GM12878 (cell line): ENCODE measurements around the gene MESD. TPM values are rescaled to one million over a fixed set of nuclear protein-coding genes. Genes with fewer than 3 reads are reported as not detected.

Experiments
- ATAC-seq: fragments of 200-7000 bp; cut with Tn5 transposase; 3 replicates; pipeline ENCODE4 v1.9.1; 2020; ENCODE audit warnings: mild to moderate bottlenecking, moderate library complexity
- BruUV-seq: library from RNA; stranded (reverse); fragments of 400-500 nt; replicated peaks from 2 replicates; lab custom pipeline; 2021; lab: Mats Ljungman, UMichigan
- CTCF ChIA-PET: fragments of 300-600 bp; sonication (Branson Sonifier 250); formaldehyde crosslinking; extraction: SDS; loops from one replicate; lab custom pipeline; 2021; ENCODE audit warnings: inconsistent platforms; lab: Yijun Ruan, JAX
- POLR2A ChIA-PET: fragments of 350-600 bp; formaldehyde crosslinking; extraction: SDS; loops from one replicate; lab custom pipeline; 2021; ENCODE audit warnings: inconsistent platforms; lab: Charles Lee
- RAD21 ChIA-PET: fragments of 300-600 bp; sonication (Branson Sonifier 250); formaldehyde crosslinking; loops from one replicate; lab custom pipeline; 2023; ENCODE audit warnings: antibody characterized with exemption; ENCODE audit not compliant: unreplicated experiment; lab: Charles Lee
- SMC1A ChIA-PET: fragments of 300-600 bp; sonication (Branson Sonifier 250); formaldehyde crosslinking; loops from one replicate; lab custom pipeline; 2023; ENCODE audit not compliant: unreplicated experiment, uncharacterized antibody; lab: Charles Lee
- DNase-seq: peaks from one replicate; pipeline ENCODE4 v3.0.0-alpha.2; 2011; ENCODE audit warnings: low read depth, low spot score
- FAIRE-seq: peaks from 3 replicates; lab custom pipeline; 2011; peaks lifted over from hg19 to GRCh38; lab: Jason Lieb, UNC
- H2AFZ ChIP-seq: 2 replicates; pipeline ENCODE4 v1.6.0; 2011; ENCODE audit warnings: low read depth, low read length, control low read depth; ENCODE audit not compliant: control insufficient read depth
- H3K27ac ChIP-seq: 2 replicates; pipeline ENCODE4 v1.5.1; 2011; ENCODE audit warnings: control low read depth; ENCODE audit not compliant: control insufficient read depth, insufficient read depth
- H3K27me3 ChIP-seq, 2 experiments: replicated peaks in 1 of 2; 2 replicates each; pipeline versions ENCODE4 v1.6.0 to v1.6.1; 2011; ENCODE audit warnings: low read length in 1 of 2; ENCODE audit not compliant: control insufficient read depth in 2 of 2, insufficient read depth in 2 of 2
- H3K36me3 ChIP-seq, 2 experiments: 2 replicates each; pipeline ENCODE4 v1.5.1; 2011; ENCODE audit warnings: low read length in 1 of 2; ENCODE audit not compliant: control insufficient read depth in 2 of 2, insufficient read depth in 2 of 2
- H3K4me1 ChIP-seq: 2 replicates; pipeline ENCODE4 v1.6.1; 2011; ENCODE audit warnings: mild to moderate bottlenecking, low read length, moderate library complexity, mixed read lengths; ENCODE audit not compliant: control insufficient read depth, insufficient read depth
- H3K4me2 ChIP-seq: 2 replicates; pipeline ENCODE4 v1.6.0; 2011; ENCODE audit warnings: control low read depth; ENCODE audit not compliant: control insufficient read depth, insufficient read depth
- H3K4me3 ChIP-seq: fragments of 200-600 bp; sonication (generic); 2 replicates; pipeline ENCODE4 v1.5.1; 2016
- H3K79me2 ChIP-seq: 2 replicates; pipeline ENCODE4 v1.6.0; 2011; ENCODE audit warnings: low read length; ENCODE audit not compliant: control insufficient read depth, insufficient read depth
- H3K9ac ChIP-seq: 2 replicates; pipeline ENCODE4 v1.8.0; 2011; ENCODE audit warnings: low read length, control low read depth, mixed read lengths; ENCODE audit not compliant: control insufficient read depth, insufficient read depth
- H3K9me3 ChIP-seq: replicated peaks from 3 replicates; pipeline ENCODE4 v1.5.1; 2011; ENCODE audit warnings: mild to moderate bottlenecking, low read length; ENCODE audit not compliant: control insufficient read depth, insufficient read depth
- H4K20me1 ChIP-seq: 2 replicates; pipeline ENCODE4 v1.6.0; 2011; ENCODE audit not compliant: control insufficient read depth, insufficient read depth
- CTCF ChIP-seq, 3 experiments: IDR thresholded peaks in 2 of 3; conservative IDR thresholded peaks in 1 of 3; 2 replicates each; pipeline ENCODE4 v1.5.1; 2011; ENCODE audit warnings: low read depth in 3 of 3, low read length in 3 of 3, mild to moderate bottlenecking in 3 of 3, control low read depth in 2 of 3, moderate library complexity in 2 of 3, inconsistent platforms in 1 of 3, mixed read lengths in 1 of 3; ENCODE audit not compliant: control insufficient read depth in 2 of 3, insufficient read depth in 1 of 3; ENCODE audit errors: extremely low read depth in 1 of 3
- E2F8 ChIP-seq: fragments of 450-650 bp; IDR thresholded peaks from 2 replicates; pipeline ENCODE4 v1.6.1; 2018; ENCODE audit warnings: mild to moderate bottlenecking, low read depth, moderate library complexity; ENCODE audit not compliant: partially characterized antibody
- MXI1 ChIP-seq: fragments of 150-350 bp; IDR thresholded peaks from 2 replicates; pipeline ENCODE4 v1.6.1; 2011; ENCODE audit warnings: low read depth, mild to moderate bottlenecking, inconsistent platforms, low read length, improper control_type of control experiment
- NR2F1 ChIP-seq: fragments of 450-650 bp; conservative IDR thresholded peaks from 2 replicates; pipeline ENCODE4 v1.6.1; 2017; ENCODE audit warnings: mild to moderate bottlenecking
- RB1 ChIP-seq: fragments of 450-650 bp; formaldehyde crosslinking; IDR thresholded peaks from 2 replicates; pipeline ENCODE4 v1.6.1; 2017; ENCODE audit warnings: mild to moderate bottlenecking, borderline replicate concordance
- RELA ChIP-seq: fragments of 450-650 bp; IDR thresholded peaks from 2 replicates; pipeline ENCODE4 v1.8.0; 2014; ENCODE audit warnings: borderline replicate concordance; ENCODE audit not compliant: partially characterized antibody
- RELB ChIP-seq: fragments of 450-650 bp; IDR thresholded peaks from 2 replicates; pipeline ENCODE4 v1.6.1; 2017; ENCODE audit warnings: low read depth, mild to moderate bottlenecking, moderate library complexity
- SIN3A ChIP-seq: IDR thresholded peaks from 2 replicates; pipeline ENCODE4 v1.6.1; 2012; ENCODE audit warnings: low read depth, low read length, improper control_type of control experiment
- SMARCA5 ChIP-seq: fragments of 450-650 bp; IDR thresholded peaks from 2 replicates; pipeline ENCODE4 v1.6.1; 2017; ENCODE audit warnings: mild to moderate bottlenecking
- SUPT20H ChIP-seq: IDR thresholded peaks from 2 replicates; pipeline ENCODE4 v1.6.1; 2011; ENCODE audit warnings: low read depth, mild to moderate bottlenecking, low read length, moderate library complexity, borderline replicate concordance; ENCODE audit not compliant: control insufficient read depth
- WRNIP1 ChIP-seq: IDR thresholded peaks from 2 replicates; pipeline ENCODE4 v1.6.1; 2011; ENCODE audit warnings: low read depth, low read length, improper control_type of control experiment, borderline replicate concordance
- ZNF24 ChIP-seq: fragments of 450-650 bp; IDR thresholded peaks from 2 replicates; pipeline ENCODE4 v1.6.1; 2017; ENCODE audit warnings: antibody characterized with exemption, mild to moderate bottlenecking
- WGBS: methylation state at CpG from one replicate; pipeline ENCODE4 v1.1.6; 2016; ENCODE audit warnings: low lambda C conversion rate; ENCODE audit not compliant: insufficient replicate concordance, insufficient coverage; ENCODE audit errors: missing lambda C conversion rate; 5-methylcytosine and 5-hydroxymethylcytosine counted together
- in situ Hi-C: fragments of 300-500 bp; cut with MboI; formaldehyde crosslinking; loops from 9 replicates; pipeline ENCODE4 v1.14.3; 2018; ENCODE audit warnings: mixed read lengths
- intact Hi-C: fragments of 100-400 bp; cut with micrococcal nuclease; formaldehyde crosslinking; loops from one replicate; pipeline ENCODE4 v1.14.2; 2022; ENCODE audit not compliant: unreplicated experiment
- polyA plus RNA-seq, 11 experiments: library from polyadenylated mRNA; depleted of rRNA in 4 of 11; unstranded in 6 of 11; stranded (reverse) in 5 of 11; fragments of >200 nt; fragmentation: Nextera tagmentation in 4 of 11; fragmentation: Illumina TruSeq in 1 of 11; extraction: Ambion mirVana in 4 of 11; extraction: Trizol in 1 of 11; gene quantifications; 1 replicate in 1 of 11; 2 replicates in 10 of 11; pipeline versions ENCODE4 v1.2.1 to v1.2.3, GENCODE V29; 2011 to 2016; ENCODE audit warnings: inconsistent platforms in 2 of 11, missing spikeins in 2 of 11, low read depth in 1 of 11
- total RNA-seq, 4 experiments: library from RNA; depleted of rRNA in 3 of 4; stranded (reverse); fragments of >200 nt in 3 of 4; fragmentation: Illumina TruSeq in 1 of 4; extraction: Trizol in 1 of 4; gene quantifications; 2 replicates each; pipeline versions ENCODE4 v1.2.1 to v1.2.3, GENCODE V29; 2013 to 2021

MESD gene
- total and polyA plus RNA-seq, 10 of the 15 experiments (the other 5 are each of a cell fraction or from before 2014, with no cell fraction given), result 10.2 to 39.8 (median 20.9) TPM

GRCh38 chr15:81025721-81026370 is 36.2 kb upstream of the MESD start:
- H4K20me1 ChIP-seq, result no peaks in the 10 kb centered on the region
- no peaks in the 10 kb centered on the region for H3K36me3 ChIP-seq
- no peak overlapping the region for H3K4me2 ChIP-seq
- no peak for TF ChIP-seq SIN3A
- no peak for TF ChIP-seq ZNF24
- TF ChIP-seq MXI1, result no peak
- no peak for TF ChIP-seq RB1
- no peak for TF ChIP-seq E2F8
- TF ChIP-seq NR2F1, result no peak
- TF ChIP-seq CTCF (IDR thresholded peaks at IDR 0.05 in 2 of 3, conservative IDR thresholded peaks at IDR 0.05 in 1 of 3; ENCODE audit: control insufficient read depth in 2 of 3, extremely low read depth in 1 of 3, insufficient read depth in 1 of 3, low read depth in 3 of 3, low read length in 3 of 3), result no peak
- TF ChIP-seq SMARCA5, result no peak
- no peak for TF ChIP-seq SUPT20H
- no peak for TF ChIP-seq WRNIP1
- no peak for TF ChIP-seq RELA
- TF ChIP-seq RELB, result no peak
- peaks cover 41% of the 10 kb centered on the region for H3K4me1 ChIP-seq
- BruUV-seq, result no TSS peak
- no peak overlapping the region for H3K4me3 ChIP-seq
- 96% methylated on average over 4 of the region's 4 CpGs for whole genome bisulfite sequencing
- no peaks in the 10 kb centered on the region for H3K27me3 ChIP-seq
- DNase-seq, result no peak
- H3K9me3 ChIP-seq, result peaks cover 5% of the 10 kb centered on the region
- ATAC-seq, result no peak
- no peak overlapping the region for H3K9ac ChIP-seq
- no peak overlapping the region for H2AFZ ChIP-seq
- H3K79me2 ChIP-seq, result no peaks in the 10 kb centered on the region
- CTCF ChIA-PET, result interaction anchor here (0.7 to 1.7 kb wide), 8 partner anchors 14 to 311 kb away, joined by 3 to 7 read pairs (median 4); partner anchors contain the start of gene TLNRD1
- in situ Hi-C loops (no loop called here), intact Hi-C loops (no loop called here)
- no peak for FAIRE-seq
- SMC1A ChIA-PET, result interaction anchor here (0.7 to 2.9 kb wide), 7 partner anchors 9 to 240 kb away, joined by 3 to 8 read pairs (median 3); partner anchors contain the start of gene TLNRD1
- RAD21 ChIA-PET, result interaction anchor here (1.1 to 1.9 kb wide), 4 partner anchors 9 to 271 kb away, joined by 3 to 7 read pairs (median 4); no protein-coding TSS in a partner anchor
- POLR2A ChIA-PET, result interaction anchor here (0.6 to 1.2 kb wide), 5 partner anchors 13 to 237 kb away, joined by 3 to 7 read pairs (median 3); partner anchors contain the start of gene TLNRD1
- H3K27ac ChIP-seq, result no peak overlapping the region
